Measurements from ENCODE around the gene VPS35.

Gene VPS35

DNA sequence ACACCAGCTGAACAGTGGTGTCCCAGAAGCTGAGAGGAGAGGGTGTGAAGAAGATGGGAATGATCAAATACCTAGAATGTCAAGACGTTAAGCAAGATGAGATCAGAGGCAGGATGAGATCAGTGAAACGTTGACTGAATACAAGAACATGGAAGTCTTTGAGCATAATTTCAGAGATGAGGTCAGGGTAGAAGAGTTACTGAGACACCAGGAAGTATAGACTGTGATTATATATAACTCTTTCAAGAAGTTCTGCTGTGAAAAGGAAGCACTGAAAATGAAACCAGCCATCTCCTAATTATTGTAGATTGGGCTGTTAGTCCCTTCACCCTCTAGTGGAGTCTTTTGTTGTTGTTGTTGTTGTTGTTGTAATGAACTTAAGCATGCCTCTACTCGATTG is 76.9 kb downstream of the VPS35 start:
- CTCF ChIA-PET: no interaction called here
- H3K4me1 ChIP-seq (ENCODE audit: control insufficient read depth, insufficient read depth, low read length): no peaks in the 10 kb centered on the region
- no peaks in the 10 kb centered on the region for H3K9me3 ChIP-seq (ENCODE audit: control insufficient read depth, insufficient read depth, low read depth, low read length)
- no peak overlapping the region for H3K27ac ChIP-seq (ENCODE audit: extremely low read depth, low read depth, low read length)
- H3K36me3 ChIP-seq (ENCODE audit: control insufficient read depth in 2 of 2, insufficient read depth in 1 of 2, low read length in 2 of 2): peaks cover 23 to 81% of the 10 kb centered on the region in 2 experiments
- POLR2A ChIA-PET: no interaction called here
- TF ChIP-seq, protein P1, sequence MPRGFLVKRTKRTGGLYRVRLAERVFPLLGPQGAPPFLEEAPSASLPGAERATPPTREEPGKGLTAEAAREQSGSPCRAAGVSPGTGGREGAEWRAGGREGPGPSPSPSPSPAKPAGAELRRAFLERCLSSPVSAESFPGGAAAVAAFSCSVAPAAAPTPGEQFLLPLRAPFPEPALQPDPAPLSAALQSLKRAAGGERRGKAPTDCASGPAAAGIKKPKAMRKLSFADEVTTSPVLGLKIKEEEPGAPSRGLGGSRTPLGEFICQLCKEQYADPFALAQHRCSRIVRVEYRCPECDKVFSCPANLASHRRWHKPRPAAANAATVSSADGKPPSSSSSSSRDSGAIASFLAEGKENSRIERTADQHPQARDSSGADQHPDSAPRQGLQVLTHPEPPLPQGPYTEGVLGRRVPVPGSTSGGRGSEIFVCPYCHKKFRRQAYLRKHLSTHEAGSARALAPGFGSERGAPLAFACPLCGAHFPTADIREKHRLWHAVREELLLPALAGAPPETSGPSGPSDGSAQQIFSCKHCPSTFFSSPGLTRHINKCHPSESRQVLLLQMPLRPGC (tag by site-specific recombination; IDR thresholded peaks at IDR 0.05): no peak
- TF ChIP-seq ZNF560 (tag by site-specific recombination; IDR thresholded peaks at IDR 0.05; ENCODE audit: borderline replicate concordance) (no peak), ZNF777 (tag by site-specific recombination; IDR thresholded peaks at IDR 0.05; ENCODE audit: borderline replicate concordance) (no peak), ZNF175 (tag by site-specific recombination; IDR thresholded peaks at IDR 0.05) (no peak), ZNF121 (tag by site-specific recombination; IDR thresholded peaks at IDR 0.05) (no peak), SALL2 (tag by site-specific recombination; IDR thresholded peaks at IDR 0.05; ENCODE audit: borderline replicate concordance) (no peak), ZNF292 (tag by site-specific recombination; IDR thresholded peaks at IDR 0.05; ENCODE audit: borderline replicate concordance, low read depth) (no peak), ZNF391 (tag by site-specific recombination; IDR thresholded peaks at IDR 0.05; ENCODE audit: borderline replicate concordance, low read depth) (no peak), GLI2 (tag by site-specific recombination; IDR thresholded peaks at IDR 0.05; ENCODE audit: borderline replicate concordance, low read depth) (no peak), ZNF169 (tag by site-specific recombination; IDR thresholded peaks at IDR 0.05) (no peak), ZNF350 (tag by site-specific recombination; IDR thresholded peaks at IDR 0.05) (no peak), ZSCAN30 (tag by site-specific recombination; IDR thresholded peaks at IDR 0.05) (no peak)
- TF ChIP-seq, protein P2, sequence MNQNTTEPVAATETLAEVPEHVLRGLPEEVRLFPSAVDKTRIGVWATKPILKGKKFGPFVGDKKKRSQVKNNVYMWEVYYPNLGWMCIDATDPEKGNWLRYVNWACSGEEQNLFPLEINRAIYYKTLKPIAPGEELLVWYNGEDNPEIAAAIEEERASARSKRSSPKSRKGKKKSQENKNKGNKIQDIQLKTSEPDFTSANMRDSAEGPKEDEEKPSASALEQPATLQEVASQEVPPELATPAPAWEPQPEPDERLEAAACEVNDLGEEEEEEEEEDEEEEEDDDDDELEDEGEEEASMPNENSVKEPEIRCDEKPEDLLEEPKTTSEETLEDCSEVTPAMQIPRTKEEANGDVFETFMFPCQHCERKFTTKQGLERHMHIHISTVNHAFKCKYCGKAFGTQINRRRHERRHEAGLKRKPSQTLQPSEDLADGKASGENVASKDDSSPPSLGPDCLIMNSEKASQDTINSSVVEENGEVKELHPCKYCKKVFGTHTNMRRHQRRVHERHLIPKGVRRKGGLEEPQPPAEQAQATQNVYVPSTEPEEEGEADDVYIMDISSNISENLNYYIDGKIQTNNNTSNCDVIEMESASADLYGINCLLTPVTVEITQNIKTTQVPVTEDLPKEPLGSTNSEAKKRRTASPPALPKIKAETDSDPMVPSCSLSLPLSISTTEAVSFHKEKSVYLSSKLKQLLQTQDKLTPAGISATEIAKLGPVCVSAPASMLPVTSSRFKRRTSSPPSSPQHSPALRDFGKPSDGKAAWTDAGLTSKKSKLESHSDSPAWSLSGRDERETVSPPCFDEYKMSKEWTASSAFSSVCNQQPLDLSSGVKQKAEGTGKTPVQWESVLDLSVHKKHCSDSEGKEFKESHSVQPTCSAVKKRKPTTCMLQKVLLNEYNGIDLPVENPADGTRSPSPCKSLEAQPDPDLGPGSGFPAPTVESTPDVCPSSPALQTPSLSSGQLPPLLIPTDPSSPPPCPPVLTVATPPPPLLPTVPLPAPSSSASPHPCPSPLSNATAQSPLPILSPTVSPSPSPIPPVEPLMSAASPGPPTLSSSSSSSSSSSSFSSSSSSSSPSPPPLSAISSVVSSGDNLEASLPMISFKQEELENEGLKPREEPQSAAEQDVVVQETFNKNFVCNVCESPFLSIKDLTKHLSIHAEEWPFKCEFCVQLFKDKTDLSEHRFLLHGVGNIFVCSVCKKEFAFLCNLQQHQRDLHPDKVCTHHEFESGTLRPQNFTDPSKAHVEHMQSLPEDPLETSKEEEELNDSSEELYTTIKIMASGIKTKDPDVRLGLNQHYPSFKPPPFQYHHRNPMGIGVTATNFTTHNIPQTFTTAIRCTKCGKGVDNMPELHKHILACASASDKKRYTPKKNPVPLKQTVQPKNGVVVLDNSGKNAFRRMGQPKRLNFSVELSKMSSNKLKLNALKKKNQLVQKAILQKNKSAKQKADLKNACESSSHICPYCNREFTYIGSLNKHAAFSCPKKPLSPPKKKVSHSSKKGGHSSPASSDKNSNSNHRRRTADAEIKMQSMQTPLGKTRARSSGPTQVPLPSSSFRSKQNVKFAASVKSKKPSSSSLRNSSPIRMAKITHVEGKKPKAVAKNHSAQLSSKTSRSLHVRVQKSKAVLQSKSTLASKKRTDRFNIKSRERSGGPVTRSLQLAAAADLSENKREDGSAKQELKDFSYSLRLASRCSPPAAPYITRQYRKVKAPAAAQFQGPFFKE (tag by site-specific recombination; IDR thresholded peaks at IDR 0.05; ENCODE audit: borderline replicate concordance): no peak
- TF ChIP-seq, protein P3, sequence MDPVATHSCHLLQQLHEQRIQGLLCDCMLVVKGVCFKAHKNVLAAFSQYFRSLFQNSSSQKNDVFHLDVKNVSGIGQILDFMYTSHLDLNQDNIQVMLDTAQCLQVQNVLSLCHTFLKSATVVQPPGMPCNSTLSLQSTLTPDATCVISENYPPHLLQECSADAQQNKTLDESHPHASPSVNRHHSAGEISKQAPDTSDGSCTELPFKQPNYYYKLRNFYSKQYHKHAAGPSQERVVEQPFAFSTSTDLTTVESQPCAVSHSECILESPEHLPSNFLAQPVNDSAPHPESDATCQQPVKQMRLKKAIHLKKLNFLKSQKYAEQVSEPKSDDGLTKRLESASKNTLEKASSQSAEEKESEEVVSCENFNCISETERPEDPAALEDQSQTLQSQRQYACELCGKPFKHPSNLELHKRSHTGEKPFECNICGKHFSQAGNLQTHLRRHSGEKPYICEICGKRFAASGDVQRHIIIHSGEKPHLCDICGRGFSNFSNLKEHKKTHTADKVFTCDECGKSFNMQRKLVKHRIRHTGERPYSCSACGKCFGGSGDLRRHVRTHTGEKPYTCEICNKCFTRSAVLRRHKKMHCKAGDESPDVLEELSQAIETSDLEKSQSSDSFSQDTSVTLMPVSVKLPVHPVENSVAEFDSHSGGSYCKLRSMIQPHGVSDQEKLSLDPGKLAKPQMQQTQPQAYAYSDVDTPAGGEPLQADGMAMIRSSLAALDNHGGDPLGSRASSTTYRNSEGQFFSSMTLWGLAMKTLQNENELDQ (tag by site-specific recombination; IDR thresholded peaks at IDR 0.05; ENCODE audit: low read depth): no peak
- TF ChIP-seq, protein P4, sequence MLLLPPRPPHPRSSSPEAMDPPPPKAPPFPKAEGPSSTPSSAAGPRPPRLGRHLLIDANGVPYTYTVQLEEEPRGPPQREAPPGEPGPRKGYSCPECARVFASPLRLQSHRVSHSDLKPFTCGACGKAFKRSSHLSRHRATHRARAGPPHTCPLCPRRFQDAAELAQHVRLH (tag by site-specific recombination; IDR thresholded peaks at IDR 0.05): no peak
- TF ChIP-seq, protein P5, sequence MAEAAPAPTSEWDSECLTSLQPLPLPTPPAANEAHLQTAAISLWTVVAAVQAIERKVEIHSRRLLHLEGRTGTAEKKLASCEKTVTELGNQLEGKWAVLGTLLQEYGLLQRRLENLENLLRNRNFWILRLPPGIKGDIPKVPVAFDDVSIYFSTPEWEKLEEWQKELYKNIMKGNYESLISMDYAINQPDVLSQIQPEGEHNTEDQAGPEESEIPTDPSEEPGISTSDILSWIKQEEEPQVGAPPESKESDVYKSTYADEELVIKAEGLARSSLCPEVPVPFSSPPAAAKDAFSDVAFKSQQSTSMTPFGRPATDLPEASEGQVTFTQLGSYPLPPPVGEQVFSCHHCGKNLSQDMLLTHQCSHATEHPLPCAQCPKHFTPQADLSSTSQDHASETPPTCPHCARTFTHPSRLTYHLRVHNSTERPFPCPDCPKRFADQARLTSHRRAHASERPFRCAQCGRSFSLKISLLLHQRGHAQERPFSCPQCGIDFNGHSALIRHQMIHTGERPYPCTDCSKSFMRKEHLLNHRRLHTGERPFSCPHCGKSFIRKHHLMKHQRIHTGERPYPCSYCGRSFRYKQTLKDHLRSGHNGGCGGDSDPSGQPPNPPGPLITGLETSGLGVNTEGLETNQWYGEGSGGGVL (tag by site-specific recombination; IDR thresholded peaks at IDR 0.05): no peak
- no peak overlapping the region for H3K4me3 ChIP-seq (ENCODE audit: low read depth, low read length)
